ENCODE results near the gene CDCA7. TPM values are rescaled to one million over a fixed set of nuclear protein-coding genes. Genes with fewer than 3 reads are reported as not detected.

CDCA7 gene
- total RNA-seq, 3 donors from 2014 or later = 0.16 to 3.2 (median 2.3) TPM

DNA sequence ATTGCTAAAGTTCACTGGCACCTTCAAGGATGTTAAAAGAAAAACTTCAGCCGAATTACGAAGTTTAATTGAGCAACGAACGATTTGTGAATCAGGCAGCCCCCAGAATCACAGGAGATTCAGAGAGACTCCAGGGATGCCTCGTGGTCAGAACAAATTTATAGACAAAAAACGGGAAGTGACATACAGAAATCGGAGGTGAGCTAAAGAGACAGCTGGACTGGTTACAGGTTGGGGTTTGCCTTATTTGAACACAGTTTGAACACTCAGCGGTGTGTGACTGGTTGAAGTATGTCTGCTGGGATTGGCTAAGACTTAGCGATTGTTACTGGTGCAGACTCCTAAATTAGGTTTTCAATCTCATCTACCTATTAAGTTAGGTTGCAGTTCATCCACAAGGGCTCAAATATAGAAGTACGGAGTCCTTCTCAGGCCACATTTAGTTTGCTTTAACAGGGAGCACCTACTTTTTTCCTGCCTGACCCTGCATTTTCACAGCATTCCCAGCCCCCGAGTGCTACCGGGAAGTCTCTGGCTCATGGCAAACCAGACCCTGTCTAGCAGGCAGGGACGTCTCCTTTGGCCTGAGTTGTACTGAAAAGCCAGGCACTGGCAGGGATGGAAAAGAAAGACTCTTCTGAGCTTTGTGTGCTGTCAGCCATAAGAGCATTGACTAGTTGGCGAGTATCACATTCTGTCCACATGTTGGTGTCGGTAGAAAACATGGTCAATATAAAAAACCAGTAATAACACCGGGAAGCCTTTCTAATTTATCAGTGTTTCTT lies 41.1 kb downstream of the CDCA7 start:
- no peak for DNase-seq (ENCODE audit: low spot score in 2 of 2)
- no peak overlapping the region for H3K4me3 ChIP-seq
- H3K36me3 ChIP-seq = no peaks in the 10 kb centered on the region
- no peaks in the 10 kb centered on the region for H3K9me3 ChIP-seq
- H3K27me3 ChIP-seq = peaks cover 0 to 33% of the 10 kb centered on the region in 2 donors
- intact Hi-C loops (cut with DNase I; ENCODE audit: low total_unique reads) = loop anchor here (5.0 kb wide), 1 partner anchor 892 kb away; no protein-coding TSS in a partner anchor
- TF ChIP-seq, protein P1, sequence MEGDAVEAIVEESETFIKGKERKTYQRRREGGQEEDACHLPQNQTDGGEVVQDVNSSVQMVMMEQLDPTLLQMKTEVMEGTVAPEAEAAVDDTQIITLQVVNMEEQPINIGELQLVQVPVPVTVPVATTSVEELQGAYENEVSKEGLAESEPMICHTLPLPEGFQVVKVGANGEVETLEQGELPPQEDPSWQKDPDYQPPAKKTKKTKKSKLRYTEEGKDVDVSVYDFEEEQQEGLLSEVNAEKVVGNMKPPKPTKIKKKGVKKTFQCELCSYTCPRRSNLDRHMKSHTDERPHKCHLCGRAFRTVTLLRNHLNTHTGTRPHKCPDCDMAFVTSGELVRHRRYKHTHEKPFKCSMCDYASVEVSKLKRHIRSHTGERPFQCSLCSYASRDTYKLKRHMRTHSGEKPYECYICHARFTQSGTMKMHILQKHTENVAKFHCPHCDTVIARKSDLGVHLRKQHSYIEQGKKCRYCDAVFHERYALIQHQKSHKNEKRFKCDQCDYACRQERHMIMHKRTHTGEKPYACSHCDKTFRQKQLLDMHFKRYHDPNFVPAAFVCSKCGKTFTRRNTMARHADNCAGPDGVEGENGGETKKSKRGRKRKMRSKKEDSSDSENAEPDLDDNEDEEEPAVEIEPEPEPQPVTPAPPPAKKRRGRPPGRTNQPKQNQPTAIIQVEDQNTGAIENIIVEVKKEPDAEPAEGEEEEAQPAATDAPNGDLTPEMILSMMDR (IDR thresholded peaks at IDR 0.05) = no peak
- TF ChIP-seq POLR2A (IDR thresholded peaks at IDR 0.05) (no peak), POLR2AphosphoS5 (IDR thresholded peaks at IDR 0.05) (no peak)
- H3K4me1 ChIP-seq = no peaks in the 10 kb centered on the region
- no peak overlapping the region for H3K27ac ChIP-seq

DNA sequence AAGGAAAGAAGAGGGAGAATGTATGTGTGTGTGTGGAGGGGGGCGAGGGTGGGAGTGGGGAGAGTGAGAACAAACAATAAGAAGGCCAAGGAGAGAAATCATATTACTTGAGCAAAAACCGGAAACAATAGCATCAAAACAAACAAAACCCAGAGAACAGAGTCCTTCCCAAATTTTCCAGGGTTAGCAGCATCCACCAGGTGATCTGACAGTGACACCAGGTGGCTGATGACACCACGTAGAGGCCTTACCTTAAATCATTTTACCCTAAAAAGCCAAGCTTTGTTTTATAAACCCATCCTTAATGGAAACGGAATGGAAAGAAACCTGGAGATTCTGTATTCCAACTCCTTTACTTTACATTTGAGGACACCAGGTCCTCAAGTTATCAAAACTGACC lies 42.9 kb downstream of the CDCA7 start:
- H3K9me3 ChIP-seq = no peaks in the 10 kb centered on the region
- intact Hi-C loops (cut with DNase I; ENCODE audit: low total_unique reads) = loop anchor here (5.0 kb wide), 1 partner anchor 890 kb away; no protein-coding TSS in a partner anchor
- no peak overlapping the region for H3K27ac ChIP-seq
- H3K4me1 ChIP-seq = no peaks in the 10 kb centered on the region
- no peaks in the 10 kb centered on the region for H3K36me3 ChIP-seq
- peaks cover 0 to 44% of the 10 kb centered on the region in 2 donors for H3K27me3 ChIP-seq
- TF ChIP-seq POLR2A (IDR thresholded peaks at IDR 0.05) (no peak), POLR2AphosphoS5 (IDR thresholded peaks at IDR 0.05) (no peak)
- TF ChIP-seq, protein P1 (IDR thresholded peaks at IDR 0.05) = no peak
- no peak overlapping the region for H3K4me3 ChIP-seq
- DNase-seq (ENCODE audit: low spot score in 2 of 2) = no peak

DNA sequence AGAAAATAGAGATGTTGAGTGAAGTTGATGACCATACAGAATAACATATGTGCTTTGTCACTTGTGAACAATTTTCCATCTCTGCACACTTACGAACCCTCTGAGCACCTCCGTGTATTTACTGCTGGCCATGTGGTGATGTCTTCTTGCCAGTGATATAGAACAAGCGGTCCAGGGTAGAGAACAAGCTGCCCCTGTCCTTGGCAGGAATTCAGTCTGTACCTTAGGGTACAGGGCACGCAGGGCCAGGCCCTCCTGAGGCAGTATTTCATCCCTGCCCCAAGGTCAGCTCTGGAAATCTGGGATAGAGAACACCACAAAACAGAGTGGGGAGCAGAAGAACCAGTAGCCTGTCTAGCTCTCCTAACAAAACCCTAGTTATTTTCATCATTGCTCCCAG lies 44.6 kb downstream of the CDCA7 start:
- Histone ChIP-seq H3K4me1 (no peaks in the 10 kb centered on the region), H3K27ac (no peak overlapping the region), H3K36me3 (no peaks in the 10 kb centered on the region), H3K4me3 (no peak overlapping the region), H3K27me3 (peaks cover 0 to 52% of the 10 kb centered on the region in 2 donors), H3K9me3 (no peaks in the 10 kb centered on the region)
- intact Hi-C loops (cut with DNase I; ENCODE audit: low total_unique reads) = loop anchor here (5.0 kb wide), 1 partner anchor 888 kb away; no protein-coding TSS in a partner anchor
- no peak for TF ChIP-seq POLR2AphosphoS5 (IDR thresholded peaks at IDR 0.05)
- no peak for TF ChIP-seq POLR2A (IDR thresholded peaks at IDR 0.05)
- TF ChIP-seq, protein P1 (IDR thresholded peaks at IDR 0.05) = no peak
- no peak for DNase-seq (ENCODE audit: low spot score in 2 of 2)

DNA sequence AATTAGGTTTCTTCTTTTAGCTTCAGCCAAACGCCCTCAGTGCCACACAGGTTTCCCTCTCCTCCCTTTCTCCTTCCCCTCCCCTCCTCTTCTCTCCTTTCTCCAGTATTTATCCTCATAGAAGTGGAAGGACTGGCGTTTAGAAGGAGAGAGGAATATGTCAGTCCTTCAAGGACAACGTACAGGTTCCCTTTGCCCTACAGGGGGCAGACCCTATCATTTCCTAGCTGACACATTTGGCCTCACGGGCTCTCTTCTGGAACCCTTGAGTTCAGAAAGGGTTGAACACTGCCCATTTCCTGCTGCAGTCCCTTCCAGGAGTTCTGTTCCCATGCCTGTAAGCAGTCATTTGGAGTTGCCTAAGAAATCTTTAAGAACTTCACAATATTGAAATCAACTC lies 46.1 kb downstream of the CDCA7 start:
- no peak for TF ChIP-seq POLR2AphosphoS5 (IDR thresholded peaks at IDR 0.05)
- TF ChIP-seq POLR2A (IDR thresholded peaks at IDR 0.05) = no peak
- Histone ChIP-seq H3K4me1 (no peaks in the 10 kb centered on the region), H3K4me3 (peak overlapping the region in 1 of 3 donors; percentile 7), H3K36me3 (no peaks in the 10 kb centered on the region), H3K27ac (no peak overlapping the region), H3K27me3 (peaks cover 0 to 52% of the 10 kb centered on the region in 2 donors), H3K9me3 (no peaks in the 10 kb centered on the region)
- intact Hi-C loops (cut with DNase I; ENCODE audit: low total_unique reads) = loop anchor here (10.0 kb wide), 1 partner anchor 944 kb away; no protein-coding TSS in a partner anchor
- DNase-seq (ENCODE audit: low spot score in 2 of 2) = no peak

DNA sequence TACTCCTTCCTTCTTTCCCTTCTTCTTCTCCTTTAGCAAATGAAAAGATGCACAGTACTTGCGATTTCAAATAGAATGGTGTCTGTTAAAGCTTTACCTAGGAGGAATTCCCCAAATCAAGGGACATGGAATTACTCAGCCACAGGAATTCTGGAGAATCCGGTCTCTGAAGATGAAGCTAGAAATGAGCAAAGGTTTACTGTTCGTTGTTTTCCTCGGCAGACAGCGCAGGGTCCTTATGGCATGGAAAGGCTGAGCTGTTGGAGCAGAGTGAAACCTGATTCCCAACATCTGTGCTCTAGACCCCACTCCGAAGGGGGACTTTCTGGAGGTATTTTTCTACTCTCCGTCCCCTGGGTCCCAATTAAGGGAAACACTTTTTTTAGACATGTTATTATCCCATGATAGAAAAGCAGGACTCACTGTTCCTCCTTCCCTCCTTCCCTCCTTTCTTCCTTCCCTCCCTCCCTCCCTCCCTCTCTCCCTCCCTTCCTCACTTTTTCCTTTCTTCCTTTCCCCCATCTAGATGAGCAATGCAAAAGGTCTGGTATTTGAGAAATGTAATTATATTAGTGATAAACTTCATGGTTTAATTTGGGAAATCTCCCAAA lies 47.1 kb downstream of the CDCA7 start:
- TF ChIP-seq POLR2A (IDR thresholded peaks at IDR 0.05) = no peak
- peaks cover 0 to 43% of the 10 kb centered on the region in 2 donors for H3K27me3 ChIP-seq
- no peaks in the 10 kb centered on the region for H3K36me3 ChIP-seq
- peak overlapping the region in 2 of 3 donors; percentile 27 to 59 for H3K4me3 ChIP-seq
- DNase-seq (ENCODE audit: low spot score in 2 of 2) = no peak
- intact Hi-C loops (cut with DNase I; ENCODE audit: low total_unique reads) = loop anchor here (10.0 kb wide), 1 partner anchor 943 kb away; no protein-coding TSS in a partner anchor
- no peaks in the 10 kb centered on the region for H3K4me1 ChIP-seq
- no peaks in the 10 kb centered on the region for H3K9me3 ChIP-seq
- H3K27ac ChIP-seq = peak overlapping the region in 1 of 2 donors; percentile 69
